GM21360 (cell line): ENCODE data around the gene PLD4.

ENCODE experiments used
- ATAC-seq: cut with Tn5 transposase; IDR thresholded peaks from one replicate; pipeline ENCODE4 v1.9.1; 2021; ENCODE audit warnings: mild to moderate bottlenecking, moderate library complexity; ENCODE audit not compliant: unreplicated experiment

The PLD4 gene

DNA sequence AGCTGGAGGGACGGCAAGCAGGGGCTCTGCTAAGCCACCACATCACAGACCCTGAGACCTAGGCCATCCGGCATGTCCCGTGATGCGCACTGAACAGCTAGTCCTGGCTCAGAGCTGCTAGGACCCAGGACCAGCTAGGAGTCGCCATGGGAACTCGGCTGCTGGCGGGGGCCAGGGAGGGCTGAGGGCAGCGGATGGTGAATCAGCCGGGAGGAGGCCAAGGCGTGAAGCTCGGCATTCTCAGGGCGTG, 48.4 kb downstream of the PLD4 start:
- ATAC-seq = no peak

DNA sequence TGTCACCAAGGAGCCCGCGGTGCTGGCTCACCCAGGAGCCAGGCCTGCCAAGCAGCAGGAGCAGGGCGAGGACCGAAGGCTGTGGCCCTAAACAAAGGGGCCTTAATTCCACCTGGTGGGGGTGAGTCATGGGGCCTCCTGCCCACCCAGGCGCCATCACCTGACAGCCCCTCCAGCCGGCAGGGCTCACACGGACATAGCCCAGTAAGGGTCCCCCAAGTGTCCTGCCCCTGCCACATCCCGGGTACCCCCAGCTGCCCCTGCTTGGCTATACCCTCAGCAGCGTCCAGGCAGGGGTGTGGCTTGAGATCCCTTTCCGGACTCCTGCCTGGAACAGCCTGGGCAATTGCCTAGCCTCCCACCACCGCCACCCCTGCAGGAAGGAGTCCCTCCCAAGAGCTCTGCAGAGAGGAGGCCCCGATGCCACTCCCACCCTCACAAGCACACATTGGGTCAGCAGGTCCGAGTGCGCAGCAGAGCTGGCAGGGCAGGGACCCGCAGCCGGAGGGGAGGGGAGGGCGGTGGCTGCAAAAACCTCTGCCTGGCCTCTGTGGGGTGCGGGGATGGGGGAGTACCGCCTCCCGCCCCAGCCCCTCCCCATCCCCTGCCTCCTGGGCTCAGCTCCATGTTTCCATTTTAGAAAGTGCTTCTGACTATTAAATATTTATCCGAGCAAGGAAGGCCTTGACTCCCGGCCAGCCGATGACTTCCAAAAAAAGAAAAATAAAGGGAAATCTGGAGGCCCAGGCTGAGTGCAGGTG, 48.9 kb downstream of the PLD4 start:
- ATAC-seq = no peak

DNA sequence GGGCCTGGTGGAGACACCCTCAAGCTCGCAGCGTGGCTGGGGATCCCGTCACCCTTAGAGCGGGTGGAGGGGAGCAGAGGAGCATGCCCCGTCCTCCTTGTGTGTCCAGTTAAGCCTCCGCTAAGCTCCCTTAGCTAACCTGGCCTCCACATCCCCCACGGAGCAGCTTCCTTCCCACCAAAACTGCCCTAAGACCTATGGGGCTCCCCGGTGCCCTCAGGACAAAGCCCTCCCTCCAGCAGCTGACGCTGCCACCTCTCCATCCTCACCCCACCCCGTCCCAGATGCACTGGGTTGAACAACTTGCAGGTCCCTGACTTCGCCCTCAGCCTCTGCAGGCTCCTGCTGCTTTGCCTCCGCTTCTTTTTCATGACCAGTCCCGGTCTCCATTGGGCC, 49.5 kb downstream of the PLD4 start:
- ATAC-seq = no peak

DNA sequence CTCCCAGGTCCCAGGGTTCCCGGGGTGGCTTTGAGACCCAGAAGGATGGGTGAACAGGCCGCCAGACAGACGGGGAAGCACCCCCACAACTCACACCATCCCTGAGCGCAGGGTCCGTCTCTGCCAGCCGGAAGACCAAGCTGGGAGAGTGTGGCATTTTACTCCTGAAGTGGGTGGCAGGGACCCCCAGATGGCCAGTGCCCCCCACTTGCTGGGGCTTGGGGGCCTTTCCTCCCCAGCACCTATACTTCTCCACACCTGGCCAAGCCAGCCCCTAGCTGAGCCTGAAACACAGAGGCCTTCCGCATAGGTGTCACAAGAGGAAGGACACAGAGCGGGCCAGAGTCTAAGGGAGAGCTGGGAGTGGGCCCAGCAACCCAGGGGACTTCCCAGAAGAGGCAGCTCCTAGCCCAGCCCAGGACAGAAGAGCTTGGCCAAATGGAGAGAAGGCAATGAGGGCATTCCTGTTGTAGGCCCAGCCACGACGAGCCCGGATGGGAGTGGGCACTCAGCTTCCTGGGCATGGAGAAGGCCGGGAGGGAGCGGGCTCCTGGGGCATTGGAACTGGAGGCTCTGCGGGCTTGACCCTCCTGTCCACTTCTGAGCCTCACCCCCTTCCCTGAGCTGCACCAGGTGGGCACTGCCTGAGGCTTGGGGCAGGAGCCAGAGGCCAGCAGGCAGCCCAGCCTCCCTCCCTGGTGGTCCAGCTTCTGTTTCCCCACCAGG, 50.1 kb downstream of the PLD4 start:
- ATAC-seq = no peak

DNA sequence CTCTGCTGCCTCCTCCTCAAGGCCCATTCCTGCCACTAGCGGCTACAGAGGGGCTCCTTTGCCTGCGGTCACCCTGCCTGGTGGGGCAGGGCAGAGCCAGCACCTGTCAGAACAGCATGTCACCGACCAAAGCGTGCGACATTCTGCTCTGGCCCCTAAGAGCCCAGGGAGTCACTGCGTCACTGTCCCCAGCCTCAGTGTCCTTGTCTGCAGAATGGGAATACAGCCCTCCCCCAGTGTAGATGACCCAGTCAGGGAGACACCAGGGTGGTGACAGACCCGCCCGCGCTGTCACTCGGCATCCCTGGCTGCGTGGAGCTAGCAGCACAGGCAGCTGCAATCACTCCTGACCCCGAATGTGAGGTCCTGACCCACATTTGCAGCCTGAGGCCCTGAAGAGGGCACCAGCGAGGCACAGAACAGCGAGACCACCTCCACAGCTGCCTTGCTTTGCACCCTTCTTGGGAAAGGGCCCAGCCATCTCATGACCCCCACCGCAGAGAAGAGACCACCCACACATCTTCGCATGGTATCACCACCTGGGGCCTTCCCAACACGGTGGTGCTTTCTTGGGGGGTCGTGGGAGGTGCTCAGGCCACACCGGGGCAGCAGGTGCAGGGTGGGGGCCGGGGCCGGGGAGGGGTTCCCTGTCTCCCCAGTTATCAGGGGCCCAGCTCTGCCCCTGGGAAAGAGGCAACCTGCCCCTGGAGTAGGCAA, 51.0 kb downstream of the PLD4 start:
- no peak for ATAC-seq

DNA sequence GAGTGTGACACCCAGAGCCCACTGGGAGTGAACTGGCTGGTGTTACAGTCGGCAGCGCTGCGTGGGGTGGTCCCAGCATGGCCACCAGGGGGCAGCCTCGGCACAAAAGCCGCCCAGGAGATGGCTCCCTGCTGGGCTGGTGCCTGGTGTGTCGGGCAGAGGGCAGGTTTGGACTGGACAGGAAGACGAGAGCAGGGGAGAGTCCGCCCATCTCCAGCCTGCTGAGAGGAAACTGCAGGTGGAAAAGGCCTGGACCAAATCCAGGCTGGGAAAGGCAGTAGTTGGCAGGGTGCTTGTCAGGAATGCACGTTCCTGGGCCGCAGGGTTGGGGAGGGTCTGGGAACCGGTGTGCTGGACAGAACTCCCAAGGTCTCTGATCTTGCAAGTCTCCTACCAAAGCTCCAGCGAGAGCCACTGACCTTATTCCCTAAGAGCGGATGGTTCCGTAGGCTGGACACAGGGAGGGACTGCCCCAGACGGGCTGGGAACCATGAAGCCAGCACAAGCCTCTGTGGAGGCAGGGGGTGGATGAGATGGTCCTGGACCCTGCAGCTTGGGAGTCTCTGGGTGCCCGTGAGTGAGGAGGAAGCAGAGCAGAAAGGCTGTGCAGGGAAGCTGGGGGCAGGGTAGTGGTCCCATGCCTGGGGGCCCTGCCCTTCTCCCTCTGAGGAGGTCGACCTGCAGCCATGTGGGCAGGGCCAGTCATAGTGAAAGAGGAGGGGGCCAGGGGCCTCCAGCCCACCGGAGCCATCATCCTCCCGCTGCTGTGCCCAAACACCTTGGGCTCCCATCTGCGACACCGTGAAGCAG, 51.7 kb downstream of the PLD4 start:
- no peak for ATAC-seq

DNA sequence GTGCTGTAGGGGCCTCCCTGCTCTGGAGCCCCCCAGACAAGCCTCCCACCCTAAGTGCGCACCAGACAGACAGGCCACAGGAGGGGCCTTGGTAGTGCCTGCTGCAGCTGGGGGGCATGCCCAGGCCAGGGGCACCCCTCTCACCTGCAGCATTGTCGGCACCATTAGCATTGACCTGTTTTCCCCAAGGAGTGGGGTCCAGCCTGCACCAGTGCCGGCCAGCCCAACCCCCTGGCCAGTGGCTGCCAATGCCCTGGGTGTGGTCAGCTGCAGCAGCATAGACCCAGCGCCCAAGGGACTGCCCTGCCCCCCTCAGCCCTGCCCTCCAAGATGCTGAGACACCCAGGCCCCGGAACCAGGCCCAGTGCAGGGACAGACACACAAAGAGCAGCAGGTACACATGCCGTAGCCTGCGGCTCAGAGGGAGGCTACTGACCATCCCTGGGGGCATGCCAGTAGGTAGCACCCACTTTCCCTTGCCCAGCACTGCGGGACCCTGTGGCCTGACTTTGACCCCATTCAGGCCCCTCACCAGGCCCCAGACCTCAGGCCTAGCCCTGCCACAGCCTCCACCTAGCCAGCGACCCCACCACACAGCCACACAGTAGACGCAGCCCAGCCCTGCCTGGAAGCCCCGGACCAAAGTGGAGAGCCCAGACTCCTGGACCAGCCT, 52.5 kb downstream of the PLD4 start:
- ATAC-seq = no peak

DNA sequence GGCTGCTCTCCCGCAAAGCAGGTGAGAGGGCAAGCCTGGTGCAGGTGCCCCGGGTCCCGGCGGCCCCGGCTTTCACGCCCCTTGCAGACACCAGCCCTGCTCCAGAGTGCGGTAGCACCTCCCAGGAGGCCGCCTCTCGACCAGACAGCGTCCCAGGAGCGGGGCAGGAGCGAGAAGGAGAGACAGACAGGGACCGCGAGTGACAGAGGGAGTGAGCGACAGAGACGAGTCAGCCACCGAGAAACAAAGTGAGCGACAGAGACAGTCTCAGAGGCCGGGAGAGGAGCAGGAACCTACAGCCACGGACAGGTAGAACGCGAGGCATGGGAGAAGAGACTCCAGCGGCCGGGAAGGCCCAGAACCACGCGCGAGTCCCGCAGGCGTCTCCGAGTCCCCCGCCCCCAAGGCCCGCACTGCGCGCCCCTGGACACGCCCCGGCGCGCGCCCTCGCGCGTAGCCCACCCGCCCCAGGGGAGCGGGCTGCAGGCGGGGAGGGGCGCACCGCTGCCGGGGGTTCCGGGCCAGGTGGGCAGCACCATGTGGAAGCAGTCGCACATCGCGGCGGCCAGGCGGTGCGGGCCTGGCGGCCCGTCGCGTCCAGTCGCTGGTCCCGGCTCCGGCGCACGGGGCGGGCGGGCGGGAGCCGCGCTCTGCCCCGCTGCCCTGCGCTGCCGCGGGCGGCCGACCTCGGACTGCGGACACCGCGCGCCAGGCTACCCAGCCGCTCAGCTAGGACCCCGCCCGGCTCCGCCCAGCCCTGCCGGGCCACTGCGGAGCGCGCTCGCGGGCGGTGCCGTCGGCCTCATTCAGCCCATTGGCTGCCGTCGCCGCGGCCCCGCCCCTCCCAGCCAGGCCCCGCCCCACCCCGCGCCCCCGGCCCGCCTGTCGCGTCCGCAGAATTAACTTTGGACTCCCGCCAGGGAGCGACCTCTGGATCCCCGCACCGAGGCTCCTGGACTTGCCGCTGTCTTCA, 53.3 kb downstream of the PLD4 start, which contains the start of gene AHNAK2:
Gene AHNAK2 (minus strand): TSS at position 694 of the 973 bp plus-strand sequence. CDS start 137 bp downstream, at position 557.
- ATAC-seq = no peak

DNA sequence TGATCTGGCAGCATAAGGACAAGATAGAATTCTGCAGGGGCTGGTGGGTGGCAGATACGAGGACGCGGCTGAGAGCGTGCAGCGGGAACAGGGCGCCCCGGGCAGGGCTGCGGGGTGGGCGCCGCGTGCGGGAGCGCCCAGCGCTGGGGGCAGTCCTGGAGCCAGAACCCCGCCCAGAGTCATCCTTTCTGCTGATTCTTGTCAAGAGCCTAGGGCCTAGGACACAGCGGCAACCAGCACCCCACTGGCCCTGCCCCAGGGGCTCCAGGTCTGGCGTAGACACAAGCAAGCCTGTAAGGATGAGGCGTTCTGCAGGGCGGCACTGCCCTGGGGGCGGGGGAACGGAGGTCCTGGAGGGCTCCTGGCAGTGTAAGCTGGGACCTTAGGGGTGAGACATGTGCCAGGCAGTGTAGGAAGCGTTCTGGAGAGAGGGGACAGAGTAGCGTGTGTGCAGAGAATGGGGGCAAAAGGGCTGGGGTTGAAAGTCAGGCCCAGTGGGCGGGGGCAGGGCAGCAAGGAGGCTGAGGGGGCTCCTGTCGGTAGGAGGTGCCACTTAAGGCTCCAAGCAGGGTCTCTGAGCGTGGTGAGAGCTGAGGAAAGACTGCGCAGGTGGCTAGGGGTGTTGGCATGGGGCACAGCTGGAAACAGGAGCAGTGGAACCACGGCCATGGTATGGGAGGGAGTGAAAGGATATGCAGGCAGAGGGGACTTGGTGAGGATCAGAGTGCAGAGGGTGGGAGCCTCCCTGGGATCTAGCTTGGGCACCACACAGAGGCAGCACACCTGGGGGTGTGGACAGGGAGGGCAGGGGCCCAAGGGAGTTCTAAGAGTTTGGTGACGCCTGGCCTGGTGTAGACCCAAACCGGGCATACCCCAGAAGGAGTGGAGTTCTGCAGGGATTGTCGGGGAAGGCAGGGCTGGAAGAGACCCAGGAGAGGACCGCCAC, 54.3 kb downstream of the PLD4 start:
- ATAC-seq = no peak

DNA sequence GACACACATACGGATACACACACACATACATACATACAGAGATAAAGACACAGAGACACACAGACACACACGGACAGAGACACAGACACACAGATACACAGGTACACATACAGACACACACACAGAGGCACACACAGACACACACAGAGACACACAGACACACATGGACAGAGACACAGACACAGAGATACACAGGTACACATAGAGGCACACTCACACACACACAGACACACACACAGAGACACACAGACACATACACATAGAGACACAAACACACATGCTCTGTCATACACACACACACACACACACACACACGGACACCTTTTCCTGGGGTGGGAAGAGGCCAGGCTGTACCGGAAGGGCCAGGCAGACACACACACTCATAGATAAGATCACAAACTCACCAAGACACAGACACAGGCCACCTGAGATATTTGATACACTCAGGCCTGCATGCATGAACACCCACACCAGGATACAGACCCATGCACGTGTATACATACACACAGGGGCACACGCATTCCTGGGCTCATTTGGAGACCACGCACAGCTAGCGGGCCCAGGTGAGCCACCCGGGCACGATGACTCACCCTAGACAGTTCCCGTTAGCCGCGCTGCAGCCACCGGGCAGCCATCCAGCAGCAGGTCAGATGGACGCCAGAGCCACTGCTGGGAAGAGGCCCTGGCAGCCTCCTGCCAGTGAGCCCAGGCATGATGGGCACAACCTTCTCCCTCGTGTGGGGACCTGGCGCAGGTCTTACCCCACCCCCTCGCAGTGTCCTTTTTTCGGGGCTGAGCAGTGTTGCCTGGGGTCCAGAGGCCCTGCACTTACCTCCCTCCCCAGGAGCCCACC, 55.3 kb downstream of the PLD4 start:
- ATAC-seq = no peak

DNA sequence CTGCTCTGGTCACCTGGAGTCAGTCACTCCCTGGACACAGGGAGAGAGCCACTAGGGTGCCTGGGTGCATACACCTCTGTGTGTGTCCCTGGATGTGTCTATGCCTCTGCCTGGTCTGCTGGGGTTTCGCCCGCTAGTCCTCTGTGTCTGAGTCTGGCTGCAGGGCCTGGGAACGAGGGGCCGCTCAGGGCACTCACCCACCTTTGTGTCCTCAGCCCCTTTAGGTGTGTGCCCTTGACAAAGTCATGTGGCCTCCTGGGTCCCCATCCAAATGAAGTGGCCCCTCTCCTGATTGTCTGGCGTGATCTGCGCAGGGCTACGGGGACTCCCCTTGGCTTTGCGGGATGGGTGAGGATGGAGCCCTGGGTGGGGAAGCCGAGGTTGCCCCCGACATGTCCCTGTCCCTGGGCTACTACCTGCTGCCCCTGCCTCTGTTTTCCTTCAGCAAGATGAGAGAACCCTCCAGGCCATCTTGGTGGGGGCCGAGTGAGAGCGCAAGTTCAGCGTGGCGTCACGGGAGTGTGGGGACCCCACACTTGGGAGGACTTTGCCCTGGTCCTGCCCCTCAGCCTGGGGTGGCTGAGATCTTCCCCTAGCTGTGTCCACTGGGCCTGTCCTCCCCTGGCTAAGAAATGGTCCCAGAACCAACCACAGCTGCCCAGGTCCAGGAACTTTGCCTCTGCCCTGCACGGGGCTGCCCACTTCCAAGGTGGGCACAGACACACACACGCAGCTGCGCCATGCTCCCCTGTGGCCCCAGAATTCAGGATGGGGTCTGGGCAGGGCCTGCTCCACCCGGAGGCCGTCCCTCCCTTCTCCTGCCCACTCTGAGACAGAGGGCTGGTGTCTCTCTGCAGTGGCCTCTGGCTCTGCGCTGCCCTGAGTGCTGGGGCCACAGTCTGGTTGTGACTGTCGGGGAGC, 56.2 kb downstream of the PLD4 start:
- ATAC-seq = no peak

DNA sequence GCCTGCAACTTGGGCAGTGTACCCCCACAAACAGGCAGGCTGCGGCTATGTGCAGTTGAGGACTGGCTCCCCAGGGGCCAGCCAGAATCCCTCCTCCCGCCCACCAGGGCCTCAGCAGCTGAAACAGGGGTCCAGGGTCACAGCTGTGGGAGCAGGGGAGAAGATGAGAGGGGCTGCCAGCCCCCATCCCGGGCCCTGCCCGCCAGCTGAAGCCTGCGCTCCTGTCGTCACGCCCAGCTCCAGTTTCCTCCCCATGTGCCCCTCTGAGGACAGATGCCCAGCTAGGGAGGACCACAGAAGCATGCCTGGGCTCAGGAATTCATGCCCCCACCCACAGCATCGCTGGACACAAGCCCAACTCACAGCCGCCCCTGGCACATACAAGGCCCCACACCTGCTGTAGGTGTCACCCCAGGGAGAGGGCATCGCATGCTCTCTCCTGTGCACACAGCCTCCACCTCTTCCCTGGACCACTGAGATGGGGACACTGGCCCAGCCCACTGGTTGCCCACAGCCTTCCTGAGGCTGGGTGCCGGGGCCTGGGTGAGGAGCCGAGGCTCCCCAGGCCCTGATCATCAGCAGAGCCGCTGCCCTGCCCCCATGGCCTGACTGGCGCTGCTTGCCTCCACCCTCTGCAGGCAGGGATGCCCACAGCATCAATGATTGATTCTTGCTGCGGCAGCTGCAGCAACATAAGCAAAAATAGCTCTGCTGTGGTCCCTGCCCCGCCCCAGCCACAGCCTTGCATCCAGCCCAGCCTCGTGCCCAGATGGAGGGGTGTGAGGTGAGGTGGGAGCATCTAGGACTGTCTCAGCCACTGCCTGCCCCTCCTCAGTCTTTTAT, 57.2 kb downstream of the PLD4 start:
- ATAC-seq = no peak

DNA sequence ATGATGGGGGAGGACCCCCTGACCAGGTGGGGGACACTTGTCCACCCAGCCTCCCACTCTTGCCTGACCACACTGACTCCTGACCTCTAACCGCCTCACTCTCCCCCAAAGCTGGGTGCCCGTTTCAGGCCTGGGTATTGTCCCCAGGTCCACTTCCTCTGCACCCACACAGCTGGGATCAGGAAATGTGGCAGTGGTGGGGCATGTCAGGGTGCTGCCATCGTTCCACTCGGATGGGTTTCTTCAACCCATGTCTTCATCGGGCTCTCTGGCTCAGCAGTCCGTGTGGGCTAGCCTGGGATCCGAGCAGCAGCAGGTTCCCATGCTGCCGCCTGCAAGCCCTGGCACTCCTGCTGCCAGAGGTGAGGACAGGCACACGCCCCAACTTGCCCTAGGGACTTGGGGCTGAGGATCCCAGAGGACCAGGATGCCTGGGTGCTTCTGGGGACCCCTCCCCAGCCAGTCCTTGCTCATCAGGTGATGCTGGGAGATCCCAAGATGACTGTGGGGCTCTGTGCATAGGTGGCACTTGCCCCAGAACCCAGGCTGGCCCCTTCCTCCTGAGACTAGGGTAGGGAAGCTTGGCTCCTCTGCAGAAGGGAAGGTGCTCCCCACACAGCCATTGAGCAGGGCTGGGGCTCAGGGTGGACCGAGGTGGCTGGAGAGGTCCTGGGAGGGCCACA, 58.0 kb downstream of the PLD4 start:
- no peak for ATAC-seq
